ENCODE results near the gene SLC35G3. TPM values are rescaled to one million over a fixed set of nuclear protein-coding genes. Genes with fewer than 3 reads are reported as not detected.

Gene SLC35G3
- total and polyA plus RNA-seq, 8 donors, result 0.12 TPM; not detected in 7

- no peak for DNase-seq
- intact Hi-C loops (cut with DNase I; ENCODE audit: low total_unique reads), result loop anchor here (5.0 kb wide), 1 partner anchor 362 kb away; no protein-coding TSS in a partner anchor
- Histone ChIP-seq H3K4me3 (no peak overlapping the region), H3K36me3 (no peaks in the 10 kb centered on the region), H3K9me3 (no peaks in the 10 kb centered on the region), H3K4me1 (no peaks in the 10 kb centered on the region), H3K27ac (no peak overlapping the region), H3K27me3 (peaks cover 0 to 11% (median 0%) of the 10 kb centered on the region in 3 donors)
- TF ChIP-seq, protein P1, sequence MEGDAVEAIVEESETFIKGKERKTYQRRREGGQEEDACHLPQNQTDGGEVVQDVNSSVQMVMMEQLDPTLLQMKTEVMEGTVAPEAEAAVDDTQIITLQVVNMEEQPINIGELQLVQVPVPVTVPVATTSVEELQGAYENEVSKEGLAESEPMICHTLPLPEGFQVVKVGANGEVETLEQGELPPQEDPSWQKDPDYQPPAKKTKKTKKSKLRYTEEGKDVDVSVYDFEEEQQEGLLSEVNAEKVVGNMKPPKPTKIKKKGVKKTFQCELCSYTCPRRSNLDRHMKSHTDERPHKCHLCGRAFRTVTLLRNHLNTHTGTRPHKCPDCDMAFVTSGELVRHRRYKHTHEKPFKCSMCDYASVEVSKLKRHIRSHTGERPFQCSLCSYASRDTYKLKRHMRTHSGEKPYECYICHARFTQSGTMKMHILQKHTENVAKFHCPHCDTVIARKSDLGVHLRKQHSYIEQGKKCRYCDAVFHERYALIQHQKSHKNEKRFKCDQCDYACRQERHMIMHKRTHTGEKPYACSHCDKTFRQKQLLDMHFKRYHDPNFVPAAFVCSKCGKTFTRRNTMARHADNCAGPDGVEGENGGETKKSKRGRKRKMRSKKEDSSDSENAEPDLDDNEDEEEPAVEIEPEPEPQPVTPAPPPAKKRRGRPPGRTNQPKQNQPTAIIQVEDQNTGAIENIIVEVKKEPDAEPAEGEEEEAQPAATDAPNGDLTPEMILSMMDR (IDR thresholded peaks at IDR 0.05), result no peak
- TF ChIP-seq POLR2AphosphoS5 (IDR thresholded peaks at IDR 0.05) (no peak), POLR2A (IDR thresholded peaks at IDR 0.05) (no peak), EP300 (IDR thresholded peaks at IDR 0.05) (no peak)
- WGBS, 5 donors, result 83 to 91% (median 89%) methylated on average over 17 of the region's 17 CpGs
Observed at GRCh38 chr17:35169835-35170363, 24.3 kb downstream of the SLC35G3 start.

DNA sequence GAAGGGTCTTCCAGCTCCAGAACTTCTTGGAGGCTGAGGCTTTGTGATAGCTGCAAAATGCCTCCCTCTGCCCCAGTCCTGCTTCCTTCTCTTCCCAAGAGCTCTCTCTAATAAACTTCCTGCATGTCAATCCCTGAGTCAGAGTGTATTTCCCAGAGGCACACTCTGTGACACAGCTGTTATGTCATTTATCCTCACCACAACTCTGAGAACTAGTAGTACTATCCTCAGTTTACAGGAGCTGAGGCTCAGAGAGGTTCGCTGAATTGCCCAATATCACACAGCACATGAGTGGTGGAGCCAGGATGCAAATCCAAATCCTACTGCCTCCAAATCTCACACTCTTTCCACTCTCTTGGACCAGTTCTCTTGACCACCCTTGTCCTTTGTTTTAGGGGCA, 26.5 kb downstream of the SLC35G3 start:
- no peaks in the 10 kb centered on the region for H3K9me3 ChIP-seq
- H3K4me3 ChIP-seq, result no peak overlapping the region
- no peaks in the 10 kb centered on the region for H3K4me1 ChIP-seq
- no peaks in the 10 kb centered on the region for H3K36me3 ChIP-seq
- peaks cover 0 to 11% (median 6%) of the 10 kb centered on the region in 3 donors for H3K27me3 ChIP-seq
- DNase-seq, result no peak
- no peak for TF ChIP-seq POLR2AphosphoS5 (IDR thresholded peaks at IDR 0.05)
- no peak for TF ChIP-seq EP300 (IDR thresholded peaks at IDR 0.05)
- no peak for TF ChIP-seq POLR2A (IDR thresholded peaks at IDR 0.05)
- TF ChIP-seq, protein P1 (IDR thresholded peaks at IDR 0.05), result no peak
- intact Hi-C loops (cut with DNase I; ENCODE audit: low total_unique reads), result no loop called here
- H3K27ac ChIP-seq, result no peak overlapping the region
- WGBS, 5 donors, result 57 to 88% (median 75%) methylated on average over 1 of the region's 1 CpG

DNA sequence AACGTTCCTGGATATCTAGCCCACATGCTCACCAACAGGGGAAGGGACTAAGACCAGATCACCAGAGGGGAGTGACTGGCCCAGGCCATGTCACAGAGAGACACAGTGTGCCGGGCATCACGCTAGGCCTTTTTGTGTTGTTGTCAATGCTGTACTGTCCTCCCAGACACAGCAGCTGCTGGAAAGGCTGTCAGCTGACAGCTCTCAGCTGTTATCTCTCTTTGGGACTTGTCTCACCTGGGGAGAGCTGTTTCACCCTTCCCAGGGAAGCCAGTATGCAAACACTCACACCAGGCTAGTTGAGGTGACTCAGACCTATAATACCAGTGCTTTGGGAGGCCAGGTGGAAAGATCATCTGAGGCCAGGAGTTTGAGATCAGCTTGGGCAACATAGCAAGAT, 27.1 kb downstream of the SLC35G3 start:
- Histone ChIP-seq H3K4me3 (no peak overlapping the region), H3K36me3 (no peaks in the 10 kb centered on the region), H3K27me3 (peaks cover 0 to 12% (median 6%) of the 10 kb centered on the region in 3 donors), H3K4me1 (no peaks in the 10 kb centered on the region), H3K9me3 (no peaks in the 10 kb centered on the region), H3K27ac (no peak overlapping the region)
- DNase-seq, result no peak
- intact Hi-C loops (cut with DNase I; ENCODE audit: low total_unique reads), result no loop called here
- TF ChIP-seq EP300 (IDR thresholded peaks at IDR 0.05), result no peak
- TF ChIP-seq POLR2A (IDR thresholded peaks at IDR 0.05), result no peak
- TF ChIP-seq, protein P1 (IDR thresholded peaks at IDR 0.05), result no peak
- no peak for TF ChIP-seq POLR2AphosphoS5 (IDR thresholded peaks at IDR 0.05)
- WGBS, 5 donors, result 41 to 61% (median 47%) methylated on average over 3 of the region's 3 CpGs; no CpG with 5 or more reads in 1 of the 5 donors

DNA sequence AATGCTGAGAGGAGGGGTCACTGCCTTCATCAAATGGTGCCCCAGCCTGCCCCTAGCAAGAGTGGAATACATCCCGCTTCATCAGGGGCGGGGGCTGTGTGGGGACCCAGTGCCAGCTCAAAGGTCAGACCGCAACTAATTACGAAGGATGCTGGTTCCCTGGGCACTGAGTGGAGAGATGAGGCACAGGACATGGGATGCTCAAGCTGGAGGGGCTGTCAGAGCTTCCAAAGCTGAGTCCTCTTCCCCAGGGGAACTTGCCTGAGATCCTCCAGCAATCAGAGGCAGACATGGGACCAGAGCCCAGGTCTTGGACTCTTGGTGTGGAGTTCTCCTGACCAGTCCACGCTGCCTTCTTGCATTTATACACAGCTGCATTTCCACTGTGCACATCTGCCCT, 27.7 kb downstream of the SLC35G3 start:
- no peak for DNase-seq
- Histone ChIP-seq H3K36me3 (no peaks in the 10 kb centered on the region), H3K27ac (no peak overlapping the region), H3K27me3 (peaks cover 0 to 17% (median 6%) of the 10 kb centered on the region in 3 donors), H3K9me3 (no peaks in the 10 kb centered on the region), H3K4me3 (no peak overlapping the region), H3K4me1 (no peaks in the 10 kb centered on the region)
- intact Hi-C loops (cut with DNase I; ENCODE audit: low total_unique reads), result no loop called here
- 59 to 77% (median 63%) methylated on average over 4 to 5 of the region's 5 CpGs for WGBS, 5 donors
- TF ChIP-seq, protein P1 (IDR thresholded peaks at IDR 0.05), result no peak
- TF ChIP-seq EP300 (IDR thresholded peaks at IDR 0.05) (no peak), POLR2AphosphoS5 (IDR thresholded peaks at IDR 0.05) (no peak), POLR2A (IDR thresholded peaks at IDR 0.05) (no peak)

Data from stomach (tissue), 9 donors.